ENCODE results near the gene SPRED3.

SPRED3 gene

DNA sequence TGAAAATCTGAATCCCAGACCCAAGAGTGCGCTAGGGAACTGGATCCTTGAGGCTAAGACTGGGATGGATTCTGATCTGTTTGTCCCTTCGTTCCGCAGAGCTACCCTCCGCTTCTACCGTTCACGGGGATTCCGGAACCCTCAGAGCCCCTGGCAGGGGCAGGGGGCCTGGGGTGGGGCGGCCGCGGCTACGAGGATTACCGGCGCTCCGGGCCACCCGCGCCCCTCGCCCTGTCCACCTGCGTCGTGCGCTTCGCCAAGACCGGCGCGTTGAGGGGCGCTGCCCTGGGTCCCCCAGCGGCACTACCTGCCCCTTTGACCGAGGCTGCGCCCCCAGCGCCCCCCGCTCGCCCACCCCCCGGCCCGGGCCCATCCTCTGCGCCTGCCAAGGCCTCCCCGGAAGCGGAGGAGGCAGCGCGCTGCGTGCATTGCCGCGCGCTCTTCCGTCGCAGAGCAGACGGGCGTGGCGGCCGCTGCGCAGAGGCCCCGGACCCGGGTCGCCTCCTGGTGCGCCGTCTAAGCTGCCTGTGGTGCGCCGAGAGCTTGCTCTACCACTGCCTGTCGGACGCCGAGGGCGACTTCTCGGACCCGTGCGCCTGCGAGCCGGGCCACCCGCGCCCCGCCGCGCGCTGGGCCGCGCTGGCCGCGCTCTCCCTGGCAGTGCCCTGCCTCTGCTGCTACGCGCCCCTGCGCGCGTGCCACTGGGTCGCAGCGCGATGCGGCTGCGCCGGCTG lies 7.1 kb downstream of the SPRED3 start:
- no peak for TF ChIP-seq TEAD4 (IDR thresholded peaks at IDR 0.05)
- TF ChIP-seq ZBTB7A (IDR thresholded peaks at IDR 0.05; ENCODE audit: low read depth), result no peak
- TF ChIP-seq, protein P1, sequence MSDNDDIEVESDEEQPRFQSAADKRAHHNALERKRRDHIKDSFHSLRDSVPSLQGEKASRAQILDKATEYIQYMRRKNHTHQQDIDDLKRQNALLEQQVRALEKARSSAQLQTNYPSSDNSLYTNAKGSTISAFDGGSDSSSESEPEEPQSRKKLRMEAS (IDR thresholded peaks at IDR 0.05), result no peak
- TF ChIP-seq NFIC (IDR thresholded peaks at IDR 0.05), result no peak
- no peak for TF ChIP-seq EP300 (IDR thresholded peaks at IDR 0.05; ENCODE audit: borderline replicate concordance)
- TF ChIP-seq TAF1 (IDR thresholded peaks at IDR 0.05; ENCODE audit: low read depth), result no peak
- no peak for TF ChIP-seq EGR1 (IDR thresholded peaks at IDR 0.05)

GRCh38 chr19:38399081-38399480 lies 10.6 kb downstream of the SPRED3 start:
- TF ChIP-seq TAF1 (IDR thresholded peaks at IDR 0.05; ENCODE audit: low read depth) (no peak), TEAD4 (IDR thresholded peaks at IDR 0.05) (no peak), ZBTB7A (IDR thresholded peaks at IDR 0.05; ENCODE audit: low read depth) (no peak), EGR1 (IDR thresholded peaks at IDR 0.05) (no peak), CEBPB (IDR thresholded peaks at IDR 0.05) (no peak), TCF12 (IDR thresholded peaks at IDR 0.05; ENCODE audit: low read depth) (no peak), RAD21 (IDR thresholded peaks at IDR 0.05; ENCODE audit: low read depth) (no peak), FOXM1 (IDR thresholded peaks at IDR 0.05; ENCODE audit: borderline replicate concordance, low read depth) (no peak), NFIC (IDR thresholded peaks at IDR 0.05) (no peak), CREB1 (IDR thresholded peaks at IDR 0.05; ENCODE audit: low read depth) (no peak), REST (IDR thresholded peaks at IDR 0.05; ENCODE audit: low read depth) (no peak)
- TF ChIP-seq, protein P1 (IDR thresholded peaks at IDR 0.05), result no peak
- TF ChIP-seq, protein P2, sequence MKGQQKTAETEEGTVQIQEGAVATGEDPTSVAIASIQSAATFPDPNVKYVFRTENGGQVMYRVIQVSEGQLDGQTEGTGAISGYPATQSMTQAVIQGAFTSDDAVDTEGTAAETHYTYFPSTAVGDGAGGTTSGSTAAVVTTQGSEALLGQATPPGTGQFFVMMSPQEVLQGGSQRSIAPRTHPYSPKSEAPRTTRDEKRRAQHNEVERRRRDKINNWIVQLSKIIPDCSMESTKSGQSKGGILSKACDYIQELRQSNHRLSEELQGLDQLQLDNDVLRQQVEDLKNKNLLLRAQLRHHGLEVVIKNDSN (IDR thresholded peaks at IDR 0.05), result no peak

DNA sequence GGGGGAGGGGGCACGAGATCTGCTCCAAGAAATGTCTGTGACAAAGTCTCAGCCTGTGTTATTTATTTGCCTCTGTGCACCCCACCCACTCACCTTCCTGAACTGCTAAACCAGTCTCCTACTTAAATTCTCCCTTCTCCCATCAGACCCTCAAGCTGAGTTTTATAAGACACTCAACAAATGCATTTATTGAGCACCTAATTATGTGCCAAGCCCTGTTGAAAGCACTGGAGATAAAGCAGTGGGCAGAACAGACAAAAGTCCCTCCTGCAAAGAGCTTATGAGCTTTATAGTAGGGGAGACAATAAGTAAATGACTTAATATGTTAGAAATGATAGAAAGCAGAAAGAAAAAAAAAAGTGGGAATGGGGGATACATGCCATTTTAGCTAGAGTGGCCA lies 11.0 kb downstream of the SPRED3 start:
- TF ChIP-seq CREB1 (IDR thresholded peaks at IDR 0.05; ENCODE audit: low read depth), result no peak
- no peak for TF ChIP-seq YY1 (IDR thresholded peaks at IDR 0.05; ENCODE audit: low read depth)
- no peak for TF ChIP-seq TAF1 (IDR thresholded peaks at IDR 0.05; ENCODE audit: low read depth)
- no peak for TF ChIP-seq REST (IDR thresholded peaks at IDR 0.05; ENCODE audit: low read depth)
- TF ChIP-seq EGR1 (IDR thresholded peaks at IDR 0.05), result no peak
- TF ChIP-seq RAD21 (IDR thresholded peaks at IDR 0.05; ENCODE audit: low read depth), result no peak
- no peak for TF ChIP-seq EP300 (IDR thresholded peaks at IDR 0.05; ENCODE audit: borderline replicate concordance)
- TF ChIP-seq, protein P1 (IDR thresholded peaks at IDR 0.05), result no peak
- TF ChIP-seq, protein P2 (IDR thresholded peaks at IDR 0.05), result no peak
- no peak for TF ChIP-seq CEBPB (IDR thresholded peaks at IDR 0.05)
- no peak for TF ChIP-seq TEAD4 (IDR thresholded peaks at IDR 0.05)
- TF ChIP-seq FOXM1 (IDR thresholded peaks at IDR 0.05; ENCODE audit: borderline replicate concordance, low read depth), result no peak
- no peak for TF ChIP-seq ZBTB7A (IDR thresholded peaks at IDR 0.05; ENCODE audit: low read depth)
- no peak for TF ChIP-seq NFIC (IDR thresholded peaks at IDR 0.05)
- TF ChIP-seq TCF12 (IDR thresholded peaks at IDR 0.05; ENCODE audit: low read depth), result no peak

GRCh38 chr19:38400361-38400760 lies 11.9 kb downstream of the SPRED3 start:
- TF ChIP-seq TAF1 (IDR thresholded peaks at IDR 0.05; ENCODE audit: low read depth), result no peak
- TF ChIP-seq EGR1 (IDR thresholded peaks at IDR 0.05), result no peak

- TF ChIP-seq TAF1 (IDR thresholded peaks at IDR 0.05; ENCODE audit: low read depth) (no peak), YY1 (IDR thresholded peaks at IDR 0.05; ENCODE audit: low read depth) (no peak), EP300 (IDR thresholded peaks at IDR 0.05; ENCODE audit: borderline replicate concordance) (no peak), RAD21 (IDR thresholded peaks at IDR 0.05; ENCODE audit: low read depth) (no peak), NFIC (IDR thresholded peaks at IDR 0.05) (no peak), EGR1 (IDR thresholded peaks at IDR 0.05) (no peak), CREB1 (IDR thresholded peaks at IDR 0.05; ENCODE audit: low read depth) (no peak), FOXM1 (IDR thresholded peaks at IDR 0.05; ENCODE audit: borderline replicate concordance, low read depth) (no peak), TEAD4 (IDR thresholded peaks at IDR 0.05) (no peak), TCF12 (IDR thresholded peaks at IDR 0.05; ENCODE audit: low read depth) (no peak), ZBTB7A (IDR thresholded peaks at IDR 0.05; ENCODE audit: low read depth) (no peak), CEBPB (IDR thresholded peaks at IDR 0.05) (no peak), REST (IDR thresholded peaks at IDR 0.05; ENCODE audit: low read depth) (no peak)
- TF ChIP-seq, protein P1 (IDR thresholded peaks at IDR 0.05), result no peak
- TF ChIP-seq, protein P2 (IDR thresholded peaks at IDR 0.05), result no peak
These were observed 12.7 kb downstream of the SPRED3 start for GRCh38 chr19:38401148-38401547.

Data from Ishikawa (cell line).